Measurements from ENCODE around the gene PPP1R10. TPM values are rescaled to one million over a fixed set of nuclear protein-coding genes. Genes with fewer than 3 reads are reported as not detected.
A peak's percentile ranks its signal among the peaks of the same experiment; 100 is the strongest.
"Not testable (repeated sequence)": the region's sequence is repeated elsewhere in the genome, so short reads cannot be mapped to it uniquely, and the experiment has no call there.

Gene PPP1R10
- total RNA-seq: 166 TPM

GRCh38 chr6:30616811-30617564 lies at the start of gene PPP1R10:
Gene PPP1R10 (minus strand): TSS chr6:30617243. CDS start chr6:30609944, 7,299 bp downstream.
- Histone ChIP-seq H3K9me3 (ENCODE audit: low read depth, low read length) (no peaks in the 10 kb centered on the region), H3K27me3 (ENCODE audit: insufficient read depth, low read length) (no peaks in the 10 kb centered on the region), H3K4me1 (ENCODE audit: insufficient read depth, low read length) (peaks cover 34% of the 10 kb centered on the region), H3K4me3 (ENCODE audit: low read length) (peak within 1 kb of the TSS; percentile 99)

GRCh38 chr6:30666300-30666699 lies 49.3 kb upstream of the PPP1R10 start:
- H3K4me3 ChIP-seq (ENCODE audit: low read length); H3K9me3 ChIP-seq (ENCODE audit: low read depth, low read length); H3K27me3 ChIP-seq (ENCODE audit: insufficient read depth, low read length); H3K4me1 ChIP-seq (ENCODE audit: insufficient read depth, low read length): not testable (repeated sequence)

GRCh38 chr6:30664994-30665767 lies 48.1 kb upstream of the PPP1R10 start:
- Histone ChIP-seq H3K27me3 (ENCODE audit: insufficient read depth, low read length) (no peaks in the 10 kb centered on the region), H3K4me1 (ENCODE audit: insufficient read depth, low read length) (no peaks in the 10 kb centered on the region), H3K9me3 (ENCODE audit: low read depth, low read length) (no peaks in the 10 kb centered on the region), H3K4me3 (ENCODE audit: low read length) (no peak overlapping the region)

- not testable (repeated sequence) for H3K4me3 ChIP-seq (ENCODE audit: low read length); H3K4me1 ChIP-seq (ENCODE audit: insufficient read depth, low read length); H3K27me3 ChIP-seq (ENCODE audit: insufficient read depth, low read length); H3K9me3 ChIP-seq (ENCODE audit: low read depth, low read length)
Measured at GRCh38 chr6:30657922-30658321, 40.9 kb upstream of the PPP1R10 start.

- no peak overlapping the region for H3K4me3 ChIP-seq (ENCODE audit: low read length)
- no peaks in the 10 kb centered on the region for H3K9me3 ChIP-seq (ENCODE audit: low read depth, low read length)
- no peaks in the 10 kb centered on the region for H3K27me3 ChIP-seq (ENCODE audit: insufficient read depth, low read length)
- H3K4me1 ChIP-seq (ENCODE audit: insufficient read depth, low read length): peaks cover 7% of the 10 kb centered on the region
Measured at GRCh38 chr6:30657454-30657853, 40.4 kb upstream of the PPP1R10 start.

- Histone ChIP-seq H3K27me3 (ENCODE audit: insufficient read depth, low read length) (no peaks in the 10 kb centered on the region), H3K4me1 (ENCODE audit: insufficient read depth, low read length) (peaks cover 7% of the 10 kb centered on the region), H3K9me3 (ENCODE audit: low read depth, low read length) (no peaks in the 10 kb centered on the region), H3K4me3 (ENCODE audit: low read length) (no peak overlapping the region)
Measured at GRCh38 chr6:30656513-30656912, 39.5 kb upstream of the PPP1R10 start.

GRCh38 chr6:30655743-30656094 lies 38.7 kb upstream of the PPP1R10 start:
- Histone ChIP-seq H3K4me1 (ENCODE audit: insufficient read depth, low read length) (peaks cover 7% of the 10 kb centered on the region), H3K4me3 (ENCODE audit: low read length) (no peak overlapping the region), H3K27me3 (ENCODE audit: insufficient read depth, low read length) (no peaks in the 10 kb centered on the region), H3K9me3 (ENCODE audit: low read depth, low read length) (no peaks in the 10 kb centered on the region)

- no peak overlapping the region for H3K4me3 ChIP-seq (ENCODE audit: low read length)
- H3K9me3 ChIP-seq (ENCODE audit: low read depth, low read length): no peaks in the 10 kb centered on the region
- no peaks in the 10 kb centered on the region for H3K27me3 ChIP-seq (ENCODE audit: insufficient read depth, low read length)
- peaks cover 7% of the 10 kb centered on the region for H3K4me1 ChIP-seq (ENCODE audit: insufficient read depth, low read length)
Measured at GRCh38 chr6:30654798-30655742, 38.0 kb upstream of the PPP1R10 start.

- H3K9me3 ChIP-seq (ENCODE audit: low read depth, low read length): no peaks in the 10 kb centered on the region
- H3K4me3 ChIP-seq (ENCODE audit: low read length): no peak overlapping the region
- H3K4me1 ChIP-seq (ENCODE audit: insufficient read depth, low read length): peaks cover 14% of the 10 kb centered on the region
- no peaks in the 10 kb centered on the region for H3K27me3 ChIP-seq (ENCODE audit: insufficient read depth, low read length)
Measured at GRCh38 chr6:30651143-30651542, 34.1 kb upstream of the PPP1R10 start.

- Histone ChIP-seq H3K9me3 (ENCODE audit: low read depth, low read length) (no peaks in the 10 kb centered on the region), H3K27me3 (ENCODE audit: insufficient read depth, low read length) (no peaks in the 10 kb centered on the region), H3K4me3 (ENCODE audit: low read length) (peak overlapping the region; percentile 91), H3K4me1 (ENCODE audit: insufficient read depth, low read length) (peaks cover 44% of the 10 kb centered on the region)
Measured at GRCh38 chr6:30647242-30648116, 30.4 kb upstream of the PPP1R10 start.

GRCh38 chr6:30646450-30647241 lies 29.6 kb upstream of the PPP1R10 start, which contains the start of gene C6orf136:
Gene C6orf136 (plus strand): TSS chr6:30647133. CDS start chr6:30647232, 99 bp downstream.
- Histone ChIP-seq H3K4me1 (ENCODE audit: insufficient read depth, low read length) (peaks cover 44% of the 10 kb centered on the region), H3K4me3 (ENCODE audit: low read length) (peak within 1 kb of the TSS; percentile 91), H3K9me3 (ENCODE audit: low read depth, low read length) (no peaks in the 10 kb centered on the region), H3K27me3 (ENCODE audit: insufficient read depth, low read length) (no peaks in the 10 kb centered on the region)

GRCh38 chr6:30645989-30646388 lies 28.9 kb upstream of the PPP1R10 start:
- Histone ChIP-seq H3K27me3 (ENCODE audit: insufficient read depth, low read length) (no peaks in the 10 kb centered on the region), H3K9me3 (ENCODE audit: low read depth, low read length) (no peaks in the 10 kb centered on the region), H3K4me1 (ENCODE audit: insufficient read depth, low read length) (peaks cover 44% of the 10 kb centered on the region), H3K4me3 (ENCODE audit: low read length) (no peak overlapping the region)

GRCh38 chr6:30644769-30645168 lies 27.7 kb upstream of the PPP1R10 start:
- no peaks in the 10 kb centered on the region for H3K9me3 ChIP-seq (ENCODE audit: low read depth, low read length)
- H3K4me3 ChIP-seq (ENCODE audit: low read length): no peak overlapping the region
- no peaks in the 10 kb centered on the region for H3K27me3 ChIP-seq (ENCODE audit: insufficient read depth, low read length)
- peaks cover 44% of the 10 kb centered on the region for H3K4me1 ChIP-seq (ENCODE audit: insufficient read depth, low read length)
